ENCODE results near the gene PFDN6. TPM values are rescaled to one million over a fixed set of nuclear protein-coding genes. Genes with fewer than 3 reads are reported as not detected.

The PFDN6 gene
- total and polyA plus RNA-seq, 9 of the 15 experiments (the other 6 are each of a cell fraction or from before 2014, with no cell fraction given): 6.8 to 475 (median 216) TPM

DNA sequence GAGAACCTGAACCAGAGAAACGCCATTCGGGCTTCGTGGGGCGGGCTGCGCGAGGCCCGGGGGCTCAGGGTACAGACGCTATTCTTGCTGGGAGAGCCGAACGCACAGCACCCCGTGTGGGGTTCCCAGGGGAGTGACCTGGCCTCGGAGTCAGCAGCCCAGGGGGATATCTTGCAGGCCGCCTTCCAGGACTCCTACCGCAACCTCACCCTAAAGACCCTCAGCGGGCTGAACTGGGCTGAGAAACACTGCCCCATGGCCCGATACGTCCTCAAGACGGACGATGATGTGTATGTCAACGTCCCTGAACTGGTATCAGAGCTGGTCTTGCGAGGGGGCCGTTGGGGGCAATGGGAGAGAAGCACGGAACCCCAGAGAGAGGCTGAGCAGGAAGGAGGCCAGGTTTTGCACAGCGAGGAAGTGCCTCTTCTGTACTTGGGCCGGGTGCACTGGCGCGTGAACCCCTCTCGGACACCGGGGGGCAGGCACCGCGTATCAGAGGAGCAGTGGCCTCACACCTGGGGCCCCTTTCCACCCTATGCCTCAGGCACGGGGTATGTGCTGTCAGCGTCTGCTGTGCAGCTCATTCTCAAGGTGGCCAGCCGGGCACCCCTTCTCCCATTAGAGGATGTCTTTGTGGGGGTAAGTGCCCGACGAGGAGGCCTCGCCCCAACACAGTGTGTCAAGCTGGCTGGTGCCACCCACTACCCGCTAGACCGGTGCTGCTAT is 11.6 kb upstream of the PFDN6 start (continued):
- TF ChIP-seq ZC3H4 (CRISPR knock-in tag; IDR thresholded peaks at IDR 0.05; ENCODE audit: borderline replicate concordance) (no peak), HDAC8 (tag; IDR thresholded peaks at IDR 0.05) (no peak), SMARCC2 (IDR thresholded peaks at IDR 0.05; ENCODE audit: low read depth) (no peak), GATAD2A (IDR thresholded peaks at IDR 0.05) (no peak), BRF1 (IDR thresholded peaks at IDR 0.05; ENCODE audit: borderline replicate concordance, extremely low read depth, insufficient read length) (no peak), ZNF3 (CRISPR knock-in tag; IDR thresholded peaks at IDR 0.05) (no peak), NFYB (IDR thresholded peaks at IDR 0.05; ENCODE audit: extremely low read depth, insufficient read length) (no peak), RBM14 (IDR thresholded peaks at IDR 0.05; ENCODE audit: borderline replicate concordance, insufficient read depth, low read depth, low read length) (0 out of 2 replicates have a peak, but pooled peaks have one; percentile 1), SRSF3 (IDR thresholded peaks at IDR 0.05; ENCODE audit: insufficient read depth, low read length) (no peak), STAT5A (IDR thresholded peaks at IDR 0.05; ENCODE audit: borderline replicate concordance, low read length) (no peak), ZSCAN32 (CRISPR knock-in tag; IDR thresholded peaks at IDR 0.05) (no peak), MCM3 (IDR thresholded peaks at IDR 0.05) (no peak), NFATC3 (IDR thresholded peaks at IDR 0.05) (no peak), NFXL1 (CRISPR knock-in tag; IDR thresholded peaks at IDR 0.05) (no peak), OTX1 (CRISPR knock-in tag; IDR thresholded peaks at IDR 0.05) (no peak), FOXA3 (CRISPR knock-in tag; conservative IDR thresholded peaks at IDR 0.05 in 1 of 2, IDR thresholded peaks at IDR 0.05 in 1 of 2) (0 out of 4 replicates have a peak, but pooled peaks of 1 of the 2 experiments have one; percentile 44), KLF13 (tag; IDR thresholded peaks at IDR 0.05; ENCODE audit: borderline replicate concordance, low read depth) (no peak), RB1 (IDR thresholded peaks at IDR 0.05; ENCODE audit: low read depth) (no peak)
- TF ChIP-seq, protein P1, sequence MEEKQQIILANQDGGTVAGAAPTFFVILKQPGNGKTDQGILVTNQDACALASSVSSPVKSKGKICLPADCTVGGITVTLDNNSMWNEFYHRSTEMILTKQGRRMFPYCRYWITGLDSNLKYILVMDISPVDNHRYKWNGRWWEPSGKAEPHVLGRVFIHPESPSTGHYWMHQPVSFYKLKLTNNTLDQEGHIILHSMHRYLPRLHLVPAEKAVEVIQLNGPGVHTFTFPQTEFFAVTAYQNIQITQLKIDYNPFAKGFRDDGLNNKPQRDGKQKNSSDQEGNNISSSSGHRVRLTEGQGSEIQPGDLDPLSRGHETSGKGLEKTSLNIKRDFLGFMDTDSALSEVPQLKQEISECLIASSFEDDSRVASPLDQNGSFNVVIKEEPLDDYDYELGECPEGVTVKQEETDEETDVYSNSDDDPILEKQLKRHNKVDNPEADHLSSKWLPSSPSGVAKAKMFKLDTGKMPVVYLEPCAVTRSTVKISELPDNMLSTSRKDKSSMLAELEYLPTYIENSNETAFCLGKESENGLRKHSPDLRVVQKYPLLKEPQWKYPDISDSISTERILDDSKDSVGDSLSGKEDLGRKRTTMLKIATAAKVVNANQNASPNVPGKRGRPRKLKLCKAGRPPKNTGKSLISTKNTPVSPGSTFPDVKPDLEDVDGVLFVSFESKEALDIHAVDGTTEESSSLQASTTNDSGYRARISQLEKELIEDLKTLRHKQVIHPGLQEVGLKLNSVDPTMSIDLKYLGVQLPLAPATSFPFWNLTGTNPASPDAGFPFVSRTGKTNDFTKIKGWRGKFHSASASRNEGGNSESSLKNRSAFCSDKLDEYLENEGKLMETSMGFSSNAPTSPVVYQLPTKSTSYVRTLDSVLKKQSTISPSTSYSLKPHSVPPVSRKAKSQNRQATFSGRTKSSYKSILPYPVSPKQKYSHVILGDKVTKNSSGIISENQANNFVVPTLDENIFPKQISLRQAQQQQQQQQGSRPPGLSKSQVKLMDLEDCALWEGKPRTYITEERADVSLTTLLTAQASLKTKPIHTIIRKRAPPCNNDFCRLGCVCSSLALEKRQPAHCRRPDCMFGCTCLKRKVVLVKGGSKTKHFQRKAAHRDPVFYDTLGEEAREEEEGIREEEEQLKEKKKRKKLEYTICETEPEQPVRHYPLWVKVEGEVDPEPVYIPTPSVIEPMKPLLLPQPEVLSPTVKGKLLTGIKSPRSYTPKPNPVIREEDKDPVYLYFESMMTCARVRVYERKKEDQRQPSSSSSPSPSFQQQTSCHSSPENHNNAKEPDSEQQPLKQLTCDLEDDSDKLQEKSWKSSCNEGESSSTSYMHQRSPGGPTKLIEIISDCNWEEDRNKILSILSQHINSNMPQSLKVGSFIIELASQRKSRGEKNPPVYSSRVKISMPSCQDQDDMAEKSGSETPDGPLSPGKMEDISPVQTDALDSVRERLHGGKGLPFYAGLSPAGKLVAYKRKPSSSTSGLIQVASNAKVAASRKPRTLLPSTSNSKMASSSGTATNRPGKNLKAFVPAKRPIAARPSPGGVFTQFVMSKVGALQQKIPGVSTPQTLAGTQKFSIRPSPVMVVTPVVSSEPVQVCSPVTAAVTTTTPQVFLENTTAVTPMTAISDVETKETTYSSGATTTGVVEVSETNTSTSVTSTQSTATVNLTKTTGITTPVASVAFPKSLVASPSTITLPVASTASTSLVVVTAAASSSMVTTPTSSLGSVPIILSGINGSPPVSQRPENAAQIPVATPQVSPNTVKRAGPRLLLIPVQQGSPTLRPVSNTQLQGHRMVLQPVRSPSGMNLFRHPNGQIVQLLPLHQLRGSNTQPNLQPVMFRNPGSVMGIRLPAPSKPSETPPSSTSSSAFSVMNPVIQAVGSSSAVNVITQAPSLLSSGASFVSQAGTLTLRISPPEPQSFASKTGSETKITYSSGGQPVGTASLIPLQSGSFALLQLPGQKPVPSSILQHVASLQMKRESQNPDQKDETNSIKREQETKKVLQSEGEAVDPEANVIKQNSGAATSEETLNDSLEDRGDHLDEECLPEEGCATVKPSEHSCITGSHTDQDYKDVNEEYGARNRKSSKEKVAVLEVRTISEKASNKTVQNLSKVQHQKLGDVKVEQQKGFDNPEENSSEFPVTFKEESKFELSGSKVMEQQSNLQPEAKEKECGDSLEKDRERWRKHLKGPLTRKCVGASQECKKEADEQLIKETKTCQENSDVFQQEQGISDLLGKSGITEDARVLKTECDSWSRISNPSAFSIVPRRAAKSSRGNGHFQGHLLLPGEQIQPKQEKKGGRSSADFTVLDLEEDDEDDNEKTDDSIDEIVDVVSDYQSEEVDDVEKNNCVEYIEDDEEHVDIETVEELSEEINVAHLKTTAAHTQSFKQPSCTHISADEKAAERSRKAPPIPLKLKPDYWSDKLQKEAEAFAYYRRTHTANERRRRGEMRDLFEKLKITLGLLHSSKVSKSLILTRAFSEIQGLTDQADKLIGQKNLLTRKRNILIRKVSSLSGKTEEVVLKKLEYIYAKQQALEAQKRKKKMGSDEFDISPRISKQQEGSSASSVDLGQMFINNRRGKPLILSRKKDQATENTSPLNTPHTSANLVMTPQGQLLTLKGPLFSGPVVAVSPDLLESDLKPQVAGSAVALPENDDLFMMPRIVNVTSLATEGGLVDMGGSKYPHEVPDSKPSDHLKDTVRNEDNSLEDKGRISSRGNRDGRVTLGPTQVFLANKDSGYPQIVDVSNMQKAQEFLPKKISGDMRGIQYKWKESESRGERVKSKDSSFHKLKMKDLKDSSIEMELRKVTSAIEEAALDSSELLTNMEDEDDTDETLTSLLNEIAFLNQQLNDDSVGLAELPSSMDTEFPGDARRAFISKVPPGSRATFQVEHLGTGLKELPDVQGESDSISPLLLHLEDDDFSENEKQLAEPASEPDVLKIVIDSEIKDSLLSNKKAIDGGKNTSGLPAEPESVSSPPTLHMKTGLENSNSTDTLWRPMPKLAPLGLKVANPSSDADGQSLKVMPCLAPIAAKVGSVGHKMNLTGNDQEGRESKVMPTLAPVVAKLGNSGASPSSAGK (IDR thresholded peaks at IDR 0.05): no peak

All from K562 (cell line).